Measurements from ENCODE around the gene CRYBA2. TPM values are rescaled to one million over a fixed set of nuclear protein-coding genes. Genes with fewer than 3 reads are reported as not detected.

Gene CRYBA2
- total and polyA plus RNA-seq, 2 of the 8 experiments (the other 6 are each of a cell fraction or from before 2014, with no cell fraction given), result not detected

- TF ChIP-seq SIX5 (IDR thresholded peaks at IDR 0.05; ENCODE audit: low read depth, low read length) (no peak), ASH2L (IDR thresholded peaks at IDR 0.05; ENCODE audit: low read length) (peak; percentile 36), CHD1 (IDR thresholded peaks at IDR 0.05; ENCODE audit: low read depth, low read length) (no peak), RAD21 (IDR thresholded peaks at IDR 0.05 in 1 of 2, conservative IDR thresholded peaks at IDR 0.05 in 1 of 2; ENCODE audit: low read depth in 2 of 2, low read length in 2 of 2) (no peak), EP300 (IDR thresholded peaks at IDR 0.05; ENCODE audit: borderline replicate concordance in 1 of 2, low read depth in 2 of 2, low read length in 2 of 2) (no peak), CHD2 (IDR thresholded peaks at IDR 0.05; ENCODE audit: low read length) (no peak), ATF2 (IDR thresholded peaks at IDR 0.05; ENCODE audit: low read length) (no peak), SP1 (IDR thresholded peaks at IDR 0.05; ENCODE audit: low read depth, low read length) (peak; percentile 58; the same call in 1 of the 2 replicates), NRF1 (IDR thresholded peaks at IDR 0.05; ENCODE audit: low read depth, low read length) (no peak), TBP (IDR thresholded peaks at IDR 0.05; ENCODE audit: low read depth, low read length) (no peak), E2F6 (IDR thresholded peaks at IDR 0.05) (0 out of 2 replicates have a peak, but pooled peaks have one; percentile 23), JUND (IDR thresholded peaks at IDR 0.05; ENCODE audit: low read length) (no peak), TCF12 (IDR thresholded peaks at IDR 0.05; ENCODE audit: low read depth, low read length) (no peak), MAFK (IDR thresholded peaks at IDR 0.05; ENCODE audit: low read depth, low read length) (no peak), POU5F1 (IDR thresholded peaks at IDR 0.05; ENCODE audit: low read depth, low read length) (no peak), NANOG (IDR thresholded peaks at IDR 0.05; ENCODE audit: insufficient read depth, low read depth, low read length, poor library complexity, severe bottlenecking) (no peak), GTF2F1 (IDR thresholded peaks at IDR 0.05; ENCODE audit: borderline replicate concordance, low read depth, low read length) (no peak), EGR1 (IDR thresholded peaks at IDR 0.05; ENCODE audit: borderline replicate concordance, low read depth, low read length) (peak; percentile 94), SIRT6 (IDR thresholded peaks at IDR 0.05; ENCODE audit: low read length) (no peak)
Measured at GRCh38 chr2:218985325-218986091, 7.7 kb downstream of the CRYBA2 start (continued).
